Measurements from ENCODE around the gene RFC5. TPM values are rescaled to one million over a fixed set of nuclear protein-coding genes. Genes with fewer than 3 reads are reported as not detected.

The RFC5 gene
- total and polyA plus RNA-seq, 2 of the 13 experiments (the other 11 are each of a cell fraction or from before 2014, with no cell fraction given), result 16.8 to 51.4 TPM

DNA sequence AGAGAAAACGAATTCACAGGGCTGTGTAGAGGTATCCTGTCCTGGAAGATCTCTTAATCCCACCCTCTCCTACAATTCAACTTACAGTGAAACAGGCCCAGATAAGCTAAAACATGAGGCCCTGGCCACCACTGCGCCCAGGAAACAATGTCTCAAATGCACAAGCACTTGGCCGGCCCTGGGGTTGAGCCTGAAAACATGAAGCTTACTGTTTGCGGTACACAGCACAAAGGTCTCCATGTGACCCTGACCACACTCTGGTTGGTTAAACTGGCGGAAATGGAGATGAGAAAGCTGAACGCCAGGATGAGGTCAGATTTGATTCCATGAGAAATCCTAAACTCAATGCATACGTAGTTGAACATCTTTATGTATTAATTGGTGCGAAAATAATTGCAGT lies 28.1 kb downstream of the RFC5 start (continued):
- TF ChIP-seq, protein P1, sequence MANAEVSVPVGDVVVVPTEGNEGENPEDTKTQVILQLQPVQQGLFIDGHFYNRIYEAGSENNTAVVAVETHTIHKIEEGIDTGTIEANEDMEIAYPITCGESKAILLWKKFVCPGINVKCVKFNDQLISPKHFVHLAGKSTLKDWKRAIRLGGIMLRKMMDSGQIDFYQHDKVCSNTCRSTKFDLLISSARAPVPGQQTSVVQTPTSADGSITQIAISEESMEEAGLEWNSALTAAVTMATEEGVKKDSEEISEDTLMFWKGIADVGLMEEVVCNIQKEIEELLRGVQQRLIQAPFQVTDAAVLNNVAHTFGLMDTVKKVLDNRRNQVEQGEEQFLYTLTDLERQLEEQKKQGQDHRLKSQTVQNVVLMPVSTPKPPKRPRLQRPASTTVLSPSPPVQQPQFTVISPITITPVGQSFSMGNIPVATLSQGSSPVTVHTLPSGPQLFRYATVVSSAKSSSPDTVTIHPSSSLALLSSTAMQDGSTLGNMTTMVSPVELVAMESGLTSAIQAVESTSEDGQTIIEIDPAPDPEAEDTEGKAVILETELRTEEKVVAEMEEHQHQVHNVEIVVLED (CRISPR knock-in tag; IDR thresholded peaks at IDR 0.05; ENCODE audit: borderline replicate concordance), result no peak
- TF ChIP-seq ATAD3A (CRISPR knock-in tag; IDR thresholded peaks at IDR 0.05) (no peak), REPIN1 (CRISPR knock-in tag; IDR thresholded peaks at IDR 0.05; ENCODE audit: borderline replicate concordance, low read depth) (no peak), ATF7 (IDR thresholded peaks at IDR 0.05) (no peak), ATF7 (CRISPR knock-in tag; IDR thresholded peaks at IDR 0.05) (no peak), NR2F1 (CRISPR knock-in tag; IDR thresholded peaks at IDR 0.05) (no peak), ZNF567 (CRISPR knock-in tag; IDR thresholded peaks at IDR 0.05; ENCODE audit: borderline replicate concordance) (no peak), HNF4A (CRISPR knock-in tag; IDR thresholded peaks at IDR 0.05) (peak; percentile 68), SRY (CRISPR knock-in tag; IDR thresholded peaks at IDR 0.05) (no peak), KMT2A (CRISPR knock-in tag; IDR thresholded peaks at IDR 0.05) (no peak), GTF3A (CRISPR knock-in tag; conservative IDR thresholded peaks at IDR 0.05) (no peak), ZNF589 (CRISPR knock-in tag; conservative IDR thresholded peaks at IDR 0.05) (no peak), KDM3A (CRISPR knock-in tag; IDR thresholded peaks at IDR 0.05; ENCODE audit: low read depth) (no peak), ZNF12 (CRISPR knock-in tag; IDR thresholded peaks at IDR 0.05) (no peak), KAT2B (IDR thresholded peaks at IDR 0.05; ENCODE audit: borderline replicate concordance, low read depth, low read length) (no peak)
- TF ChIP-seq, protein P2, sequence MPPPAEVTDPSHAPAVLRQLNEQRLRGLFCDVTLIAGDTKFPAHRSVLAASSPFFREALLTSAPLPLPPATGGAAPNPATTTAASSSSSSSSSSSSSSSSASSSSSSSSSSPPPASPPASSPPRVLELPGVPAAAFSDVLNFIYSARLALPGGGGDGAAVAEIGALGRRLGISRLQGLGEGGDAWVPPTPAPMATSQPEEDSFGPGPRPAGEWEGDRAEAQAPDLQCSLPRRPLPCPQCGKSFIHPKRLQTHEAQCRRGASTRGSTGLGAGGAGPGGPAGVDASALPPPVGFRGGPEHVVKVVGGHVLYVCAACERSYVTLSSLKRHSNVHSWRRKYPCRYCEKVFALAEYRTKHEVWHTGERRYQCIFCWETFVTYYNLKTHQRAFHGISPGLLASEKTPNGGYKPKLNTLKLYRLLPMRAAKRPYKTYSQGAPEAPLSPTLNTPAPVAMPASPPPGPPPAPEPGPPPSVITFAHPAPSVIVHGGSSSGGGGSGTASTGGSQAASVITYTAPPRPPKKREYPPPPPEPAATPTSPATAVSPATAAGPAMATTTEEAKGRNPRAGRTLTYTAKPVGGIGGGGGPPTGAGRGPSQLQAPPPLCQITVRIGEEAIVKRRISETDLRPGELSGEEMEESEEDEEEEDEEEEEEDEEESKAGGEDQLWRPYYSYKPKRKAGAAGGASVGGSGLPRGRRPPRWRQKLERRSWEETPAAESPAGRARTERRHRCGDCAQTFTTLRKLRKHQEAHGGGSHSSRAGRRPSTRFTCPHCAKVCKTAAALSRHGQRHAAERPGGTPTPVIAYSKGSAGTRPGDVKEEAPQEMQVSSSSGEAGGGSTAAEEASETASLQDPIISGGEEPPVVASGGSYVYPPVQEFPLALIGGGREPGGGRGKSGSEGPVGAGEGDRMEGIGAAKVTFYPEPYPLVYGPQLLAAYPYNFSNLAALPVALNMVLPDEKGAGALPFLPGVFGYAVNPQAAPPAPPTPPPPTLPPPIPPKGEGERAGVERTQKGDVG (CRISPR knock-in tag; IDR thresholded peaks at IDR 0.05; ENCODE audit: borderline replicate concordance), result peak; percentile 60; the same call in 1 of the 2 replicates
- TF ChIP-seq, protein P3, sequence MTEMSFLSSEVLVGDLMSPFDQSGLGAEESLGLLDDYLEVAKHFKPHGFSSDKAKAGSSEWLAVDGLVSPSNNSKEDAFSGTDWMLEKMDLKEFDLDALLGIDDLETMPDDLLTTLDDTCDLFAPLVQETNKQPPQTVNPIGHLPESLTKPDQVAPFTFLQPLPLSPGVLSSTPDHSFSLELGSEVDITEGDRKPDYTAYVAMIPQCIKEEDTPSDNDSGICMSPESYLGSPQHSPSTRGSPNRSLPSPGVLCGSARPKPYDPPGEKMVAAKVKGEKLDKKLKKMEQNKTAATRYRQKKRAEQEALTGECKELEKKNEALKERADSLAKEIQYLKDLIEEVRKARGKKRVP (CRISPR knock-in tag; IDR thresholded peaks at IDR 0.05), result no peak
- TF ChIP-seq, protein P4, sequence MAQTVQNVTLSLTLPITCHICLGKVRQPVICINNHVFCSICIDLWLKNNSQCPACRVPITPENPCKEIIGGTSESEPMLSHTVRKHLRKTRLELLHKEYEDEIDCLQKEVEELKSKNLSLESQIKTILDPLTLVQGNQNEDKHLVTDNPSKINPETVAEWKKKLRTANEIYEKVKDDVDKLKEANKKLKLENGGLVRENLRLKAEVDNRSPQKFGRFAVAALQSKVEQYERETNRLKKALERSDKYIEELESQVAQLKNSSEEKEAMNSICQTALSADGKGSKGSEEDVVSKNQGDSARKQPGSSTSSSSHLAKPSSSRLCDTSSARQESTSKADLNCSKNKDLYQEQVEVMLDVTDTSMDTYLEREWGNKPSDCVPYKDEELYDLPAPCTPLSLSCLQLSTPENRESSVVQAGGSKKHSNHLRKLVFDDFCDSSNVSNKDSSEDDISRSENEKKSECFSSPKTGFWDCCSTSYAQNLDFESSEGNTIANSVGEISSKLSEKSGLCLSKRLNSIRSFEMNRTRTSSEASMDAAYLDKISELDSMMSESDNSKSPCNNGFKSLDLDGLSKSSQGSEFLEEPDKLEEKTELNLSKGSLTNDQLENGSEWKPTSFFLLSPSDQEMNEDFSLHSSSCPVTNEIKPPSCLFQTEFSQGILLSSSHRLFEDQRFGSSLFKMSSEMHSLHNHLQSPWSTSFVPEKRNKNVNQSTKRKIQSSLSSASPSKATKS (CRISPR knock-in tag; IDR thresholded peaks at IDR 0.05), result no peak
- TF ChIP-seq, protein P5, sequence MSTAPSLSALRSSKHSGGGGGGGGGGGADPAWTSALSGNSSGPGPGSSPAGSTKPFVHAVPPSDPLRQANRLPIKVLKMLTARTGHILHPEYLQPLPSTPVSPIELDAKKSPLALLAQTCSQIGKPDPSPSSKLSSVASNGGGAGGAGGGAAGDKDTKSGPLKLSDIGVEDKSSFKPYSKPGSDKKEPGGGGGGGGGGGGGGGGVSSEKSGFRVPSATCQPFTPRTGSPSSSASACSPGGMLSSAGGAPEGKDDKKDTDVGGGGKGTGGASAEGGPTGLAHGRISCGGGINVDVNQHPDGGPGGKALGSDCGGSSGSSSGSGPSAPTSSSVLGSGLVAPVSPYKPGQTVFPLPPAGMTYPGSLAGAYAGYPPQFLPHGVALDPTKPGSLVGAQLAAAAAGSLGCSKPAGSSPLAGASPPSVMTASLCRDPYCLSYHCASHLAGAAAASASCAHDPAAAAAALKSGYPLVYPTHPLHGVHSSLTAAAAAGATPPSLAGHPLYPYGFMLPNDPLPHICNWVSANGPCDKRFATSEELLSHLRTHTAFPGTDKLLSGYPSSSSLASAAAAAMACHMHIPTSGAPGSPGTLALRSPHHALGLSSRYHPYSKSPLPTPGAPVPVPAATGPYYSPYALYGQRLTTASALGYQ (CRISPR knock-in tag; IDR thresholded peaks at IDR 0.05), result no peak
- TF ChIP-seq, protein P6, sequence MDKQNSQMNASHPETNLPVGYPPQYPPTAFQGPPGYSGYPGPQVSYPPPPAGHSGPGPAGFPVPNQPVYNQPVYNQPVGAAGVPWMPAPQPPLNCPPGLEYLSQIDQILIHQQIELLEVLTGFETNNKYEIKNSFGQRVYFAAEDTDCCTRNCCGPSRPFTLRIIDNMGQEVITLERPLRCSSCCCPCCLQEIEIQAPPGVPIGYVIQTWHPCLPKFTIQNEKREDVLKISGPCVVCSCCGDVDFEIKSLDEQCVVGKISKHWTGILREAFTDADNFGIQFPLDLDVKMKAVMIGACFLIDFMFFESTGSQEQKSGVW (CRISPR knock-in tag; IDR thresholded peaks at IDR 0.05; ENCODE audit: borderline replicate concordance), result no peak
